ENCODE data around the gene BTBD2.

DNA sequence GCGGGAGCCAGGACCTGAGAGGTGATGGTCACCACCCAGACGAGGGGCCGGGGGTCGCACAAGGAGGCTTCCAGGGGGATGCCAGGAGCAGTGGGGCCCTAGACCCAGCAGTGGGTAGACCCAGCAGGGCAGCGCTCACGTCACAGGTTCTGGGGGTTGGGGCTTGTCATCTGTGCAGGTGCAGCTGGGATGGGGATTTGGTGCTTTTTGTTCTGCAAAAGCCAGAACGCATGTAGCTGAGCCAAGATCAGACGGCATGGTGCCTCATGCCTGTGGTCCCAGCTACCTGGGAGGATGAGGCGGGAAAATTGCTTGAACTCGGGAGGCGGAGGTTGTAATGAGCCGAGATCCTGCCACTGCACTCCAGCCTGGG is 59.4 kb downstream of the BTBD2 start:
- TF ChIP-seq POLR2A (IDR thresholded peaks at IDR 0.05; ENCODE audit: low read depth, low read length) (no peak), TAF1 (IDR thresholded peaks at IDR 0.05; ENCODE audit: borderline replicate concordance, low read depth, low read length) (no peak), POLR2AphosphoS5 (IDR thresholded peaks at IDR 0.05; ENCODE audit: low read depth, low read length) (no peak)
